Measurements from ENCODE around the gene SRP9. TPM values are rescaled to one million over a fixed set of nuclear protein-coding genes. Genes with fewer than 3 reads are reported as not detected.

Gene SRP9
- polyA plus RNA-seq, 1 of the 3 experiments (the other 2 are of a cell fraction), result 156 TPM

DNA sequence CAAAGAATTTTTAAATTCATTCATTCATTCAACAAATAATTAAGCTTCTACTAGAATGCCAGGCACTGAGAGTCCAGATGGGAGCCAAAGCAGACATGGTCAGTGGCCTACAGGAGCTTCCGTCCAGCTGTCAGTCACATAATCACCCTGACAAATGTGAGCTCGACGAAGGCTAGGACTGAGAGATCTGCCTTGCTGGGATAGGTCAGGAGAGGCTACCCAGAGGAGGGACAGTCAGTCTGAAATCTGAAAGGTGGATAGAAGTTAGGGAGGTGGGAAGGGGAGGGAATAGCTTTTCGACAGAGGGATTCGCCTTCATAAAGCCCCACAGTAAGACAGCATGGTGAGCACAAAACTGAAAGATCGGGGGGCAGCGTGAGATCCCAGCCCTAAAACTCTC is 40.6 kb downstream of the SRP9 start:
- TF ChIP-seq, protein P1, sequence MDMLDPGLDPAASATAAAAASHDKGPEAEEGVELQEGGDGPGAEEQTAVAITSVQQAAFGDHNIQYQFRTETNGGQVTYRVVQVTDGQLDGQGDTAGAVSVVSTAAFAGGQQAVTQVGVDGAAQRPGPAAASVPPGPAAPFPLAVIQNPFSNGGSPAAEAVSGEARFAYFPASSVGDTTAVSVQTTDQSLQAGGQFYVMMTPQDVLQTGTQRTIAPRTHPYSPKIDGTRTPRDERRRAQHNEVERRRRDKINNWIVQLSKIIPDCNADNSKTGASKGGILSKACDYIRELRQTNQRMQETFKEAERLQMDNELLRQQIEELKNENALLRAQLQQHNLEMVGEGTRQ (IDR thresholded peaks at IDR 0.05; ENCODE audit: borderline replicate concordance, low read depth, low read length), result no peak
- TF ChIP-seq SIN3A (IDR thresholded peaks at IDR 0.05; ENCODE audit: borderline replicate concordance, low read depth, low read length), result no peak
- TF ChIP-seq RAD21 (IDR thresholded peaks at IDR 0.05; ENCODE audit: low read length), result no peak
- TF ChIP-seq, protein P2, sequence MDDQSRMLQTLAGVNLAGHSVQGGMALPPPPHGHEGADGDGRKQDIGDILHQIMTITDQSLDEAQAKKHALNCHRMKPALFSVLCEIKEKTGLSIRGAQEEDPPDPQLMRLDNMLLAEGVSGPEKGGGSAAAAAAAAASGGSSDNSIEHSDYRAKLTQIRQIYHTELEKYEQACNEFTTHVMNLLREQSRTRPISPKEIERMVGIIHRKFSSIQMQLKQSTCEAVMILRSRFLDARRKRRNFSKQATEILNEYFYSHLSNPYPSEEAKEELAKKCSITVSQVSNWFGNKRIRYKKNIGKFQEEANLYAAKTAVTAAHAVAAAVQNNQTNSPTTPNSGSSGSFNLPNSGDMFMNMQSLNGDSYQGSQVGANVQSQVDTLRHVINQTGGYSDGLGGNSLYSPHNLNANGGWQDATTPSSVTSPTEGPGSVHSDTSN (IDR thresholded peaks at IDR 0.05), result no peak
- no peak for TF ChIP-seq FOXM1 (IDR thresholded peaks at IDR 0.05; ENCODE audit: low read depth)
- Histone ChIP-seq H3F3A (replicated peaks; ENCODE audit: insufficient read depth) (peaks cover 3% of the 10 kb centered on the region), H3K4me1 (ENCODE audit: control insufficient read depth in 1 of 2, insufficient read depth in 2 of 2, low read depth in 1 of 2, low read length in 1 of 2) (peaks cover 11 to 21% of the 10 kb centered on the region in 2 experiments; a peak in 3 of 4 replicates), H3K9me3 (no peaks in the 10 kb centered on the region), H4K20me1 (ENCODE audit: insufficient read depth) (no peaks in the 10 kb centered on the region), H3K9me2 (no peaks in the 10 kb centered on the region), H2AFZ (ENCODE audit: low read depth) (no peak overlapping the region), H3K4me3 (ENCODE audit: low read depth in 2 of 2, low read length in 1 of 2) (no peak overlapping the region), H3K4me2 (no peak overlapping the region), H3K27ac (ENCODE audit: low read depth in 2 of 2, low read length in 1 of 2) (peak overlapping the region in 1 of 2 experiments; percentile 52; a peak in 1 of 4 replicates), H3K79me2 (ENCODE audit: insufficient read depth) (peaks cover 4% of the 10 kb centered on the region; the same call in 1 of the 2 replicates), H3K27me3 (ENCODE audit: insufficient read depth) (no peaks in the 10 kb centered on the region), H3K36me3 (replicated peaks in 1 of 2; ENCODE audit: control insufficient read depth in 1 of 2, insufficient read depth in 2 of 2, low read length in 1 of 2) (peaks cover 5 to 12% of the 10 kb centered on the region in 2 experiments), H3K9ac (no peak overlapping the region)
- POLR2A ChIA-PET, result interaction anchor here (1.4 kb wide), 1 partner anchor 106 kb away, joined by 4 read pairs; the partner anchor contains the start of gene PYCR2
- CTCF ChIA-PET, result interaction anchor here (1.1 kb wide), 1 partner anchor 344 kb away, joined by 4 read pairs; no protein-coding TSS in a partner anchor
- no peak for DNase-seq
- WGBS (ENCODE audit: low lambda C conversion rate), result 85% methylated on average over 7 of the region's 7 CpGs

DNA sequence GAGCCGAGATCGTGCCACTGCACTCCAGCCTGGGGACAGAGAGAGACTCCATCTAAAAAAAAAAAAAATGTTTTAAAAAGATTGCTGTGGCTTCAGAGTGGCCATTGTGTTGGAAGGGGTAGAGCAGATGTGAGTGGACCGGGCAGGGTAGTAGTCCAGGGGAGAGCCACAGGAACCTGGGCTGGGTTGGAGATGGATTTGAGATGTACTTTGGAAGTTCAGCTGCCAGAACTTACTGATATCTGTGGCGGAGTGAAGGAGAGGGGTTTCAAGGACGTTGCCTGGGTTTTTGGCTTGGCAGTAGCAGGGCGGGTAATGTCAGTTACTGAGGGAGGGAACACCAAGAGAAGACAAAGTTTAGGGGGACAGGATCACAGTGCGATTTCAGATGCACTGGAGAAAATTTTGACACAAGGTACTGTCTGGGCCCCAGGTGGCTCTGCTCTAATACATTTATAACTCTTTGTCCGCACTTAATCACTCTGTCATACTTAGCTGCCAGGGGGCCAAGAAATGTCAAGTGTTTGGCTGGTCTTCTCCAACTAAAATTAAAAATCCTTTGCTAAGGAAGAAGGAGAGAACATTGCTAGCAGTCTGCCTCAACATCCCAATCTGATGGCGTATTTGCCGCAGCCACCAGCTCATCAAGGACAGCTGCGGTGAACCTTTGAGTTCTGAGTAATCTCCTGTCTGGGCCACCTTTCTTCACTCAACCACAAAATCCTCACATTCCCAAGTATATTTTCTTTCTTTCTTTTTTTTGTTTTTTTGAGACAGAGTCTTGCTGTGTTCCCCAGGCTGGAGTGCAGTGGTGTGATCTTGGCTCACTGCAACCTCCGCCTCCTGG is 41.9 kb downstream of the SRP9 start:
- Histone ChIP-seq H3K36me3 (replicated peaks in 1 of 2; ENCODE audit: control insufficient read depth in 1 of 2, insufficient read depth in 2 of 2, low read length in 1 of 2) (peaks cover 5 to 12% of the 10 kb centered on the region in 2 experiments), H2AFZ (ENCODE audit: low read depth) (no peak overlapping the region), H3K27me3 (ENCODE audit: insufficient read depth) (no peaks in the 10 kb centered on the region), H4K20me1 (ENCODE audit: insufficient read depth) (no peaks in the 10 kb centered on the region), H3K9me2 (no peaks in the 10 kb centered on the region), H3K27ac (ENCODE audit: low read depth in 2 of 2, low read length in 1 of 2) (no peak overlapping the region), H3K9me3 (no peaks in the 10 kb centered on the region), H3K79me2 (ENCODE audit: insufficient read depth) (no peaks in the 10 kb centered on the region), H3K4me2 (no peak overlapping the region), H3F3A (replicated peaks; ENCODE audit: insufficient read depth) (peaks cover 3% of the 10 kb centered on the region), H3K9ac (no peak overlapping the region), H3K4me1 (ENCODE audit: control insufficient read depth in 1 of 2, insufficient read depth in 2 of 2, low read depth in 1 of 2, low read length in 1 of 2) (peaks cover 10 to 16% of the 10 kb centered on the region in 2 experiments; a peak in 3 of 4 replicates), H3K4me3 (ENCODE audit: low read depth in 2 of 2, low read length in 1 of 2) (no peak overlapping the region)
- DNase-seq, result no peak
- ChIA-PET CTCF (interaction anchor here (1.0 kb wide), 1 partner anchor 345 kb away, joined by 3 read pairs; no protein-coding TSS in a partner anchor), POLR2A (interaction anchor here (1.1 kb wide), 1 partner anchor 10 kb away, joined by 3 read pairs; the partner anchor contains the start of gene EPHX1)
- TF ChIP-seq EZH2phosphoT487 (IDR thresholded peaks at IDR 0.05; ENCODE audit: borderline replicate concordance, low read depth) (no peak), SIN3A (IDR thresholded peaks at IDR 0.05; ENCODE audit: borderline replicate concordance, low read depth, low read length) (no peak), YY1 (IDR thresholded peaks at IDR 0.05; ENCODE audit: low read depth) (no peak), SMC3 (IDR thresholded peaks at IDR 0.05; ENCODE audit: low read depth, low read length) (no peak), RXRA (IDR thresholded peaks at IDR 0.05; ENCODE audit: borderline replicate concordance, low read depth) (no peak), MXI1 (IDR thresholded peaks at IDR 0.05; ENCODE audit: low read depth, low read length) (no peak), RAD21 (IDR thresholded peaks at IDR 0.05; ENCODE audit: low read length) (no peak), TEAD4 (IDR thresholded peaks at IDR 0.05; ENCODE audit: borderline replicate concordance, insufficient read depth) (no peak), GABPA (IDR thresholded peaks at IDR 0.05; ENCODE audit: low read depth) (no peak), FOXJ3 (CRISPR knock-in tag; IDR thresholded peaks at IDR 0.05) (no peak), POLR2AphosphoS5 (IDR thresholded peaks at IDR 0.05; ENCODE audit: low read depth, low read length) (no peak), GATA2 (CRISPR knock-in tag; IDR thresholded peaks at IDR 0.05) (no peak), NRF1 (IDR thresholded peaks at IDR 0.05; ENCODE audit: low read depth, low read length) (no peak)
- TF ChIP-seq, protein P3, sequence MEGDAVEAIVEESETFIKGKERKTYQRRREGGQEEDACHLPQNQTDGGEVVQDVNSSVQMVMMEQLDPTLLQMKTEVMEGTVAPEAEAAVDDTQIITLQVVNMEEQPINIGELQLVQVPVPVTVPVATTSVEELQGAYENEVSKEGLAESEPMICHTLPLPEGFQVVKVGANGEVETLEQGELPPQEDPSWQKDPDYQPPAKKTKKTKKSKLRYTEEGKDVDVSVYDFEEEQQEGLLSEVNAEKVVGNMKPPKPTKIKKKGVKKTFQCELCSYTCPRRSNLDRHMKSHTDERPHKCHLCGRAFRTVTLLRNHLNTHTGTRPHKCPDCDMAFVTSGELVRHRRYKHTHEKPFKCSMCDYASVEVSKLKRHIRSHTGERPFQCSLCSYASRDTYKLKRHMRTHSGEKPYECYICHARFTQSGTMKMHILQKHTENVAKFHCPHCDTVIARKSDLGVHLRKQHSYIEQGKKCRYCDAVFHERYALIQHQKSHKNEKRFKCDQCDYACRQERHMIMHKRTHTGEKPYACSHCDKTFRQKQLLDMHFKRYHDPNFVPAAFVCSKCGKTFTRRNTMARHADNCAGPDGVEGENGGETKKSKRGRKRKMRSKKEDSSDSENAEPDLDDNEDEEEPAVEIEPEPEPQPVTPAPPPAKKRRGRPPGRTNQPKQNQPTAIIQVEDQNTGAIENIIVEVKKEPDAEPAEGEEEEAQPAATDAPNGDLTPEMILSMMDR (IDR thresholded peaks at IDR 0.05), result no peak
- TF ChIP-seq, protein P4, sequence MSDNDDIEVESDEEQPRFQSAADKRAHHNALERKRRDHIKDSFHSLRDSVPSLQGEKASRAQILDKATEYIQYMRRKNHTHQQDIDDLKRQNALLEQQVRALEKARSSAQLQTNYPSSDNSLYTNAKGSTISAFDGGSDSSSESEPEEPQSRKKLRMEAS (IDR thresholded peaks at IDR 0.05; ENCODE audit: low read depth), result no peak
- TF ChIP-seq, protein P2 (IDR thresholded peaks at IDR 0.05), result no peak
- WGBS (ENCODE audit: low lambda C conversion rate), result 96% methylated on average over 12 of the region's 12 CpGs

Data from SK-N-SH (cell line).